ENCODE measurements around the gene ZNF436.

The ZNF436 gene

DNA sequence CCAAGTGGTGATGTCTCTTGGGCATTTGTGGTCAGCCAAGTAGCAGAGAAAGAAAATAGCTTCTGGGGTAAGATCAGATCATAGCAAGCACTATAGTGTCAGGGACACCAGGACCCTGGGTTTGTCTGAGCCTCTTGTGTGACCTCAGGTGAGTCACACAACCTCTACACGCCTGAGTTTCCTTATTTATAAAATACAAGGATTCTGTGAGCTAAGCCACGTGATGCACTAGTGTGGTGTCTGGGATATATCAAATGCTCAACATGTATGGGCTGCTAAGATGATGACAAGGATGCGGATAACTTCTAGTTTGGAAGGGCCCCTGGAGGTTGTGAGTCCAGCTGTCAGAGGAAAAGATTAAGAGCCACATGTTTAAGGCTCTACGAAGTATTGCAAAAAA lies 24.5 kb upstream of the ZNF436 start:
- peak; percentile 95 for DNase-seq (ENCODE audit: low read depth)
- H3K4me3 ChIP-seq (ENCODE audit: low read depth, low read length): no peak overlapping the region
- TF ChIP-seq, protein P1, sequence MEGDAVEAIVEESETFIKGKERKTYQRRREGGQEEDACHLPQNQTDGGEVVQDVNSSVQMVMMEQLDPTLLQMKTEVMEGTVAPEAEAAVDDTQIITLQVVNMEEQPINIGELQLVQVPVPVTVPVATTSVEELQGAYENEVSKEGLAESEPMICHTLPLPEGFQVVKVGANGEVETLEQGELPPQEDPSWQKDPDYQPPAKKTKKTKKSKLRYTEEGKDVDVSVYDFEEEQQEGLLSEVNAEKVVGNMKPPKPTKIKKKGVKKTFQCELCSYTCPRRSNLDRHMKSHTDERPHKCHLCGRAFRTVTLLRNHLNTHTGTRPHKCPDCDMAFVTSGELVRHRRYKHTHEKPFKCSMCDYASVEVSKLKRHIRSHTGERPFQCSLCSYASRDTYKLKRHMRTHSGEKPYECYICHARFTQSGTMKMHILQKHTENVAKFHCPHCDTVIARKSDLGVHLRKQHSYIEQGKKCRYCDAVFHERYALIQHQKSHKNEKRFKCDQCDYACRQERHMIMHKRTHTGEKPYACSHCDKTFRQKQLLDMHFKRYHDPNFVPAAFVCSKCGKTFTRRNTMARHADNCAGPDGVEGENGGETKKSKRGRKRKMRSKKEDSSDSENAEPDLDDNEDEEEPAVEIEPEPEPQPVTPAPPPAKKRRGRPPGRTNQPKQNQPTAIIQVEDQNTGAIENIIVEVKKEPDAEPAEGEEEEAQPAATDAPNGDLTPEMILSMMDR (conservative IDR thresholded peaks at IDR 0.05; ENCODE audit: low read depth, low read length): peak; percentile 8

DNA sequence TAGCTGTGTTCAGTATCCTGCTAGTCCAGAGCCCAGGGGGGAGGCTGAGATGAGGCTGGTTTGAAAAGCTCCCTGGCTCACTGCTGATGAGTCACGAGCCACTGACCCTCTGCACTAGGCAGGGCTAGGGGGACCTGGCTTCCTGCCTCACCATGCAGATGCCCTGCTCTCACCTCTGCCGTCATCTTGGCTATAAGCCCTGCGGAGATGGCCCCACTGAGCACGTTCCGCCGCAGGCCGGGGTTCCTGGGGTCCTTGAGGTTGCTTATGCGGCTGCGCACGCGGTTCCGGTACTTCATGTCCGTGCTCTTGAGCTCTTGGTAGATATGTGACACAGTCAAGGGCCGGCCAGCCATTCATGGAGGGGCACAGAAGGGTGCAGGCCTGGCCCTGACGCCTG lies 24.1 kb upstream of the ZNF436 start:
- peak overlapping the region; percentile 6 for H3K4me3 ChIP-seq (ENCODE audit: low read depth, low read length)
- TF ChIP-seq, protein P1 (conservative IDR thresholded peaks at IDR 0.05; ENCODE audit: low read depth, low read length): no peak
- DNase-seq (ENCODE audit: low read depth): peak; percentile 94

DNA sequence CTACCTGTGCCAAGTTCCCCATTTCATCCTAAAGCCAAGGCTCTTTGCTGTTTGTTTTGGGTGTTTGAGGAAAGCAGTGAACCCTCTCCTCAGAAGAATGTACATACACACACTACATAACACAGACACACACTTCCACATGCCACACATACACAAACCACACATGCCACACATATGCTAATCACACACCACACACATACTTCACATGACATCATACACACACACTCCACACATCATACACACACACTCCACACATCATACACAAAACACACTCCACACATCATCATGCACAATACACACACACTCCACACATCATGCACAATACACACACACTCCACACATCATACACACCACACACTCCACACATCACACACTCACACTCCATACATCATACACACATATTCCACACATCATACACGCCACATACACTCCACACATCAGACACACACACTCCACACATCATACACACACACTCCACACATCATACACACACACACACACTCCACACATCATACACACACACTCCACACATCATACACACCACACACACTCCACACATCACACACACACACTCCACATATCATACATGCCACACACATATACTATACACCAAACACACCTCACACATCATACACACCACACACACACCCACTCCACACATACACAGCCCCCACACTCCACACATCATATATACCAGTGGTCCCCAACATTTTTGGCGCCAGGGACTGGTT lies 22.7 kb upstream of the ZNF436 start:
- H3K4me3 ChIP-seq (ENCODE audit: low read depth, low read length): no peak overlapping the region
- no peak for DNase-seq (ENCODE audit: low read depth)
- TF ChIP-seq, protein P1 (conservative IDR thresholded peaks at IDR 0.05; ENCODE audit: low read depth, low read length): no peak

DNA sequence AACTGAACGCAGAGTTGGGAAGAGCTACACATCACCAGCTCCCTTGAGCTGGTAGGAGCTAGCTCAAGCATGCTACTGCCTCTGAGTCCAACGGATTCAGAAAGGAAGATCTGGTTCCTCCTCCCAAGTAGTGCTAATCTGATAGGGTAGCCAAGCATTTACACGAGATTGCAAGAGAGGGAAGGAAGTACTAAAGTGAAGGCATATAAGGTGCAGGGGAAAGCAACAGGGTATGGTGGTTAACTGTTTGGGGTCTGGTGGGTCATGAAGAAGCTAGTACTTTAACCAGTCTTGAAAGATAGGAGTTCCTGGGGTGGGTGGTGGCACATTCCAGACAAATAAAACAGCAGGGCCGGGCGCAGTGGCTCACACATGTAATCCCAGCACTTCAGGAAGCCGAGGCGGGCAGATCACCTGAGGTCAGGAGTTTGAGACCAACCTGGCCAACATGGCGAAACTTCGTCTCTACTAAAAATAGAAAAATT lies 20.2 kb upstream of the ZNF436 start:
- no peak overlapping the region for H3K4me3 ChIP-seq (ENCODE audit: low read depth, low read length)
- TF ChIP-seq, protein P1 (conservative IDR thresholded peaks at IDR 0.05; ENCODE audit: low read depth, low read length): no peak
- DNase-seq (ENCODE audit: low read depth): no peak

DNA sequence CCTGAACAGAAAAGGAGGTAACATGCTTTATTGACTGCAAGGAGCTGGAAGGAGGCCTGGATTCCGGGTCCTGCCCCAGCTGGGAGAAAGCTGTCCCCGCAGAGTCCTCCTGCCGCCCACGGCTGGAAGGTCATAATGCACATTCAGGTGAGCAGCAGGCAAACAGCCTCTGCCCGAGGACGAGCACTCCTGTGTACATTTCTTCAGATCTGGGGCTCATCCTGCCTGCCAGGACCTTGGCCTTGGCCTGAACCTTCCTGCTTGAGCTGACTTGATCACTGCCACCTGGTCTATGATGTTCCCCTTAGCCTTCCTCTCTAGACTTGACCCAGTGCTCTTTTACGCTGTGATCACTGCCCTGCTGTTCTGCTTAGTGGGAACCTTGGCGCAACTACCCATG lies 17.9 kb upstream of the ZNF436 start:
- TF ChIP-seq, protein P1 (conservative IDR thresholded peaks at IDR 0.05; ENCODE audit: low read depth, low read length): no peak
- no peak overlapping the region for H3K4me3 ChIP-seq (ENCODE audit: low read depth, low read length)
- DNase-seq (ENCODE audit: low read depth): no peak

DNA sequence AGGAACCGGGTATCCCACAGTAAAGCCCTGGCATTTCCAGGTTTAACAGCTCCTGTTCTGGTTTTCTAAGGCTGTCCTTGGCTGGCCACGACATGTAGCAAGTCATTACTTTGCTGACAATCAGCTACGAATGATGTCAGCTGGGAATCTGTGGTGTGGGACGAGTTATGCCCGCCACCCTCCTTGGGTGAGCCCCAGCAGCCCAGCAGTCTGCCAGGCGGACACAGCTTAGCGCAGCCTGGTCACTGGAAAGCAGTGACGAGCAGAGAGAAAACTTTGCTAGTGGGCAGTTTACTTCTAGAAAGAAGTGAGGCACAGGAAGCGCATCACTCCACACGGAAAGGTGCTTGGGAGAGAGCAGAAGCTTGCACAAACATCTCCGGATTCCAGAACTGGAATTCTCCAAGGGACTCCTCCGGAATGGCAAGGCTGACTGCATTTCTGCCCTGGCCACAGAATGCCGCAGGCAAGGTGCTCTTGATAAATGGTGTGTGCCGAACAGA lies 15.5 kb upstream of the ZNF436 start:
- TF ChIP-seq, protein P1 (conservative IDR thresholded peaks at IDR 0.05; ENCODE audit: low read depth, low read length): no peak
- no peak overlapping the region for H3K4me3 ChIP-seq (ENCODE audit: low read depth, low read length)
- no peak for DNase-seq (ENCODE audit: low read depth)

All from choroid plexus epithelial cell (primary cell).